ENCODE measurements around the gene EZH1.
"Not testable (repeated sequence)": the region's sequence is repeated elsewhere in the genome, so short reads cannot be mapped to it uniquely, and the experiment has no call there.

EZH1 gene

DNA sequence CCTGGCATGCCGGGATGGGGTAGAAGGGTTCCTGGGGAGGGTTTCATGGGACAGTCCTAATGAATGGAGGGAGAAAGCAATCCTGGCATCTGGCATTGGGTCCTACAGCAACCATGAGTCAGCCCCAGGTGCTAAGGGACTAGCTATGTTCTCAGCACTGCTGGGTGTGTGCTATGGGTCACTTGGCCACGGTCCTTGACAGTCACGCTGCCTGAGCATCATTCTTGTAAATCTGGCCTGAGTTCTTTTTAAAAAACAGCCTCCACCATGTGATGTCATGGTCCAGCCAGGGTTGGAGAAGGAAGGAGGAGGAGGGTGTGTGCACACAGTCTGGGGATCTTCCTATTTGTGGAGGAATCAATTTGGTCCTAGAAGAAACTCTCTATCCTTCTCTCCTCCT is 9.9 kb upstream of the EZH1 start:
- H3K4me1 Mint-ChIP-seq, result peaks cover 2% of the 10 kb centered on the region
- no peak for DNase-seq (ENCODE audit: low spot score in 2 of 2)
- no peak for ATAC-seq (ENCODE audit: low read depth)
- no peaks in the 10 kb centered on the region for H3K9me3 Mint-ChIP-seq
- no peak overlapping the region for H3K4me3 Mint-ChIP-seq
- no peaks in the 10 kb centered on the region for H3K36me3 Mint-ChIP-seq
- peaks cover 10% of the 10 kb centered on the region for H3K27me3 Mint-ChIP-seq
- H3K27ac Mint-ChIP-seq, result no peak overlapping the region

DNA sequence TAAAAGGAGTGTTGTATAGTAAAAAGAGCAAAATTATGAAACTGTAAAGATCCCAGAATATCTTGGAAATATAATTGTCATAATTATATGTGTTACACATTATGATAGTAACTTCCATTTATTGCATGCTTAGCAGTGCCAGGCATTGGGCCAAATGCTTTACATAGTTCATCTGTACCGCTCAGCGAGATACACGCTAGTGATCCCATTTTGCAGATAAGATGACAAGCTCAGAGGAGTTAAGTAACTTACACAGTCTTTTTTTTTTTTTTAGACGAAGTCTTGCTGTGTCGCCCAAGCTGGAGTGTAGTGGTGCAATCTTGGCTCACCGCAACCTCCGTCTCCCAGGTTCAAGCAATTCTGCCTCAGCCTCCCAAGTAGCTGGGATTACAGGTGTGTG is 6.8 kb upstream of the EZH1 start:
- no peak overlapping the region for H3K27ac Mint-ChIP-seq
- ATAC-seq (ENCODE audit: low read depth), result no peak
- no peaks in the 10 kb centered on the region for H3K9me3 Mint-ChIP-seq
- H3K36me3 Mint-ChIP-seq, result no peaks in the 10 kb centered on the region
- H3K27me3 Mint-ChIP-seq, result peaks cover 17% of the 10 kb centered on the region
- no peak overlapping the region for H3K4me3 Mint-ChIP-seq
- no peaks in the 10 kb centered on the region for H3K4me1 Mint-ChIP-seq
- no peak for DNase-seq (ENCODE audit: low spot score in 2 of 2)

DNA sequence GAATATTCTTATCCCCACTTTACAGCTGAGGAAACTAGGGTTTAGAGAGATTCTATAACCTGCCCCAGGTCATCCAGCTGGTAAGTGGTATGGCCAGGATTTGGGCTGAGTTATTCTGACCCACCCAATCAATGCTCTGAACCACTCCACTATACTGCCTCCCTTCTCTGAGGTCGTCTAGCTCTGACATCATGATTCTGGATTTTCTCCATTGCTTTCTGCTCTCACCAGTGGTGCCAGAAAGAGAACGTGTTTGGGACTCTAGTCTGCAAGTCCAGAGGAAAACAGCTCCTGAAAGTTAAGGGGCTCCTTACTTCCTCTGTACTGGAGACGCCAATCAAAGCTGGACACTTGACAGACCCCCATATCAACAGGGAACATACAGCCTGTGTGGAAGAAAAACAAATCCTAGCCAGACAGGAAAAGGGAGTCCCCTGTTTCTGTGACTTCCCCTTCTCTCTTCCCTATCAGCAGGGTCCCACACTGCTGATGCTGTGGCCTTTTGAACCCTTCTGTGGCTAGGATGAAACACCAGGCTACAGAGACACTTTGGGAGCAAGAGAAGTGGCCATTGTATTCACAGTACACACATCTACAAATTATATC is 6.0 kb upstream of the EZH1 start:
- ATAC-seq (ENCODE audit: low read depth), result no peak
- no peaks in the 10 kb centered on the region for H3K36me3 Mint-ChIP-seq
- no peak overlapping the region for H3K27ac Mint-ChIP-seq
- no peaks in the 10 kb centered on the region for H3K9me3 Mint-ChIP-seq
- peaks cover 14% of the 10 kb centered on the region for H3K27me3 Mint-ChIP-seq
- no peak overlapping the region for H3K4me3 Mint-ChIP-seq
- H3K4me1 Mint-ChIP-seq, result no peaks in the 10 kb centered on the region
- DNase-seq (ENCODE audit: low spot score in 2 of 2), result no peak

DNA sequence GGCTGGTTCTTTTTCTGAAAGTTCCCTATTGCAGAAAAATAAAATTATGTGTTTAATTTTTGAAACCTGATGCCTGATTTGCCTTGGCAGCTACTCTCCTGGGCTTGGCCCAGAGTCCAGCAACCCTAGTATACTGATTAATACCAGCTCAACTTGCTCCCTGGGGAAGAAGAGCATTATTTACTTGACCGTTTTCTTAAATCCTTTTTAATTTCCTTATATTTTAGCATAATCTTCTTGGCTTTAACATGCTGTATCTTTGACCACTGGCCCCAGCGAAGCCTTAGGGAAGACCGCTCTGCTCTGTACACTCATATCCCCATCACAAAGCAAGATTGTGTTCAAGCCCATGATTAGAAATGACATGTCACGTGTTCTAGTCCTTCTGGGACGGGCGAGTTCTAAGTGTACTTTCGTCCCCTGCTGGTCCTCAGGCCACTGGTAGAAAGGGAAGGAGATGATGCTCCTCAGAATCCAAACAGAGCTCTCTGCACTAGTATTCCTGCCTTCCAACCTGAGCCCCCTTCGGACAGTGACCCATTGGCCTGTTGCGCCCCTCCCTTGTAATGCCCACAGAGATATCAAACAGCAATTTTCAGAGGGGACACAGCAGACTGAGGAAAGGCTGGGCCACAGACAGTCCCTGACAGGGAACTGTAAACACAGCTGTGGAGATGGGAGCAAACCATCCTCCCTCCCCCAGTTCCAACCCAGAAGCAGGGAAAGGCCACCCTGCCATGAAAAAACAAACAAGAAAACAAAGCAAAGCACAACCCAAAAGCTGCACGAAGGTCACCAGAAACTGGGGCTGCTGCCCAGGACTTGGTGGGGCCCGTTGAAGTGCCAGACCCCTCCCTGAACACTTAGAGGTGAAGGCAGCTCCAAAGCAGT is 4.3 kb upstream of the EZH1 start:
- ATAC-seq (ENCODE audit: low read depth) (no peak), DNase-seq (ENCODE audit: low spot score in 2 of 2) (no peak)
- Mint-ChIP-seq H3K36me3 (no peaks in the 10 kb centered on the region), H3K4me1 (peaks cover 3% of the 10 kb centered on the region), H3K27me3 (peaks cover 10% of the 10 kb centered on the region), H3K4me3 (no peak overlapping the region), H3K9me3 (no peaks in the 10 kb centered on the region), H3K27ac (no peak overlapping the region)

DNA sequence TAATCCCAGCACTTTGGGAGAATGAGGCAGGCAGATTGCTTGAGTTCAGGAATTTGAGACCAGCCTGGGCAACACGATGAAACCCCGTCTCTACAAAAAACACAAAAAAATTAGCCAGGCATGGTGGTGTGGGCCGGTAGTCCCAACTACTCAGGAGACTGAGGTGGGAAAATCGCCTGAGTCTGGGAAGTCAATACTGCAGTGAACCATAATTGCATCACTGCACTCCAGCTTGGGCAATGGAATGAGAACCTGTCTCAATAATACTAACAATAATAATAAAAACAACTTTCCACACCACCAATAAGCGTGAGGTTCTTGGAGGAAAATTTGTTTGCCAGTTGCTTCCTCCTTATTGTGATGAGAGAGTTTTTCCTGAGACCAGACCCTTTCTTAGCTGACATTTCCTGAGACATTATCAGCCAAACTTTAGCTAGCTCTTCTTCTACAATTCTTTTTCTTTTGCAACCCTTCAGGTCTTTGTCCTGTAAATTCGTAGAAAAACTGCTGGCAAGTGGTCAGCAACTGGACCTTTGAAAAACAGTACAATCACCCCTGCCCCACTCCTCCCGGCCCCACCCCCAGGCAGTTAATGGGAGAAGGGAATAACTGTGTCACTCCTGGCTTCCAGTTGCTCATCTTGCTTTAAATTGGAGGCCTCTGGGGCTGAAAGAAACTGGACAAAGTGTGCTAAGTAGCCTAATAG is 3.5 kb upstream of the EZH1 start:
- Mint-ChIP-seq H3K27ac (no peak overlapping the region), H3K9me3 (no peaks in the 10 kb centered on the region), H3K4me1 (peaks cover 9% of the 10 kb centered on the region), H3K4me3 (no peak overlapping the region), H3K36me3 (no peaks in the 10 kb centered on the region), H3K27me3 (peaks cover 10% of the 10 kb centered on the region)
- DNase-seq (ENCODE audit: low spot score in 2 of 2) (no peak), ATAC-seq (ENCODE audit: low read depth) (no peak)

DNA sequence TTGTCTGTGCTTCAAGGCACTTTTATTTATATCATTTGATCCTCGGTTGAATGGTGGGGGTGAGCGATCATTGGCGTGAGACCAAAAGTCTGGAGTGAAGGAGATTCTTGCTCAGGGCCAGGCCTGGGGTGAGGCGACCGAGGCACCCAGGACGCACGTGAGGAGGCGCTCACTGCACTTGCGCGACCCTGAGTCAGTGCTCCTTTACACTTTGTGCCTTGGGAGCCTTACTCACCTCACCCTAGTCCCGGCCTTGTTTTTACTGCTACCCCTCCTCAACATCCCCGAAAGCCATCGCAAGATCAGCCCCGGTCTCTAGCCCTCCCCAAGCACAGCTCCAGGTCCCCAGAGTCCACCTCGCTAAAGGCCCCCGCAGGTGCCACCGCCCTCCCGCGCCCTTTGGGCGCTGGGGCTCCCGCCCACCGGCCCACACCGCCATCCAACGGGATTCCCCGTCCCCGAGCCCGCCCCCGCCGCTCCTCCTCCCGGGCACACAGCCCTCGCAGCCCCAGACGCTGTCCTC is 496 bp downstream of the EZH1 start:
- H3K9me3 Mint-ChIP-seq, result no peaks in the 10 kb centered on the region
- peaks cover 8% of the 10 kb centered on the region for H3K27me3 Mint-ChIP-seq
- peaks cover 13% of the 10 kb centered on the region for H3K4me1 Mint-ChIP-seq
- peak overlapping the region; percentile 93 for H3K27ac Mint-ChIP-seq
- H3K36me3 Mint-ChIP-seq, result no peaks in the 10 kb centered on the region
- DNase-seq (ENCODE audit: low spot score in 2 of 2) (no peak), ATAC-seq (ENCODE audit: low read depth) (peak; percentile 65)
- H3K4me3 Mint-ChIP-seq, result peak overlapping the region; percentile 94

DNA sequence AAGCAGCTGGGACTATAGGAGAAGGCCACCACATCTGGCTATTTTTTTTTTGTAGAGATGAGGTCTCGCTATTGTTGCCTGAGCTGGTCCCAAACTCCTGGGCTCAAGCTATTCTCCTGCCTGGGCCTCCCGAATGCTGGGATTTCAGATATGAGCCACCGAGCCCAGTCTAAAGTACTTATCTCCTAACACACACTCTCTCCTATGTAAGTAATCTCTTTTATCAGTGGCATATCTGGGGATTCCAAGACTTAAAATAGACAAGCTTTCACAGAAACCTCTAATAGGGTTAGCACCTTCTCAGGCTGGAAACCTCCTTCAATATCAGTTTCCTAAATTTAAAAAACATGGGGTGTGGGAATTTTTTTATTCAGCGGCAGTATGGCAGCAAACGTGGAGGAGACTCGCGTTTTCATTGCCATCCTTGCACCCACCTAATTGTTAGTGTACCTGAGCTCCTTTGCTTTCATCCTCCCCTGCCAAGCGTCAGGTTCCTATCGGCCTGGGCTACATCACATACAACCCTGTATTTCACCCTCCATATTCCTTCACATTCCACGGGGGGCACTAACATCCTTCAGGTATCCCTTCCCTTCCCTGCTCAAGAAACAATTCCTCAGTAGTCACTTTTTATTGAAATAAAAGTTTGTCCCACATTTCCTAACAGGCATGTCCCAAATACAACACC is 1.1 kb downstream of the EZH1 start:
- H3K27me3 Mint-ChIP-seq, result peaks cover 5% of the 10 kb centered on the region
- ATAC-seq (ENCODE audit: low read depth), result no peak
- no peaks in the 10 kb centered on the region for H3K36me3 Mint-ChIP-seq
- H3K9me3 Mint-ChIP-seq, result no peaks in the 10 kb centered on the region
- H3K27ac Mint-ChIP-seq, result peak overlapping the region; percentile 93
- H3K4me1 Mint-ChIP-seq, result peaks cover 13% of the 10 kb centered on the region
- no peak for DNase-seq (ENCODE audit: low spot score in 2 of 2)
- peak overlapping the region; percentile 94 for H3K4me3 Mint-ChIP-seq

DNA sequence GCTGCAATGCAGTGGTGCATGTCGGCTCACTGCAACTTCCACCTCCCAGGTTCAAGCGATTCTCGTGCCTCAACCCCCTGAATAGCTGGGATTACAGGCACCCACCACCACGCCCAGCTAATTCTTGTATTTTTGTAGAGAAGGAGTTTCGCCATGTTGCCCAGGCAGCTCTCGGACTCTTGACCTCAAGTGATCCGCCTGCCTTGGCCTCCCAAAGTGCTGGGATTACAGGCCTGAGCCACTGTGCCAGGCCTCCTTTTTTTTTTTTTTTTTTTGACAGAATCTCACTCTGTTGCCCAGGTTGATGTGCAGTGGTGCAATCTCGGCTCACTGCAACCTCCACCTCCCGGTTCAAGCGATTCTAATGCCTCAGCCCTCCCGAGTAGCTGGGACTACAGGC is 1.9 kb downstream of the EZH1 start:
- H3K27ac Mint-ChIP-seq; ATAC-seq (ENCODE audit: low read depth); H3K9me3 Mint-ChIP-seq; H3K27me3 Mint-ChIP-seq; DNase-seq (ENCODE audit: low spot score in 2 of 2); H3K36me3 Mint-ChIP-seq: not testable (repeated sequence)
- Mint-ChIP-seq H3K4me1 (peaks cover 13% of the 10 kb centered on the region), H3K4me3 (peak overlapping the region; percentile 40)

DNA sequence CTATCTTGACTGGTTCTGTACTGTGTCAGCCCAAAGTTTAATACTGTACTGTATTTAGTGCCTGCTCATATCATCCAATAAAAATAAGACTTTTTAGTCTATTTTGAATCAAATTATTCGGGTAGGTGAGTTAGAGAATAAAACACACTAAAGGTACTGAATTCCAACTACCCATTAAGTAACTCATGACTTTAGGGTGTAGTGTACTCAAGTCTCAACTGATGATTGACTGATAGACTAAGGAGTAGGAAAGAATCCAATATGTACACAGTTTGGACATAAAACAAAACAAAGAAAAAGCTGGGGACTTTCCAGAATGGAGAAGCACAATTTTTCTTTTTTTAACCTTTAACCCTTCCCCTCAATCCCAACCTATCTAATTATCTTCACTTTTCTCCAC is 4.1 kb downstream of the EZH1 start:
- no peaks in the 10 kb centered on the region for H3K27me3 Mint-ChIP-seq

DNA sequence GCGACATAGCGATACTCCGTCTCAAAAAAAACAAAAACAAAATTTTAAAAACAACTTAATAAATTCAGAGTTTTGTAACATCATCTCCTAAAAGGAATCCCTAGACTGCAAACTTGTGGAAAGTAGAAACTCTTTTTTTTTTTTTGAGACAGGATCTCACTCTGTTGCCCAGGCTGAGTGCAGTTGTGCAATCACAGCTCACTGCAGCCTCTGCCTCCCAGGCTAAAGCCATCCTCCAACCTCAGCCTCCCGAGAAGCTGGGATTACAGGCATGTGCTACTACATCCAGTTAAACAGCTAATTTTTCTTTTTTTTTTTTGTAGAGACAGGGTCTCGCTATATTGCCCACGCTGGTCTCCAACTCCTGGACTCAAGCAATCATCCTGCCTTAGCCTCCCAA is 19.7 kb downstream of the EZH1 start:
- Mint-ChIP-seq H3K27ac (no peak overlapping the region), H3K4me1 (no peaks in the 10 kb centered on the region), H3K36me3 (peaks cover 24% of the 10 kb centered on the region), H3K27me3 (no peaks in the 10 kb centered on the region), H3K4me3 (no peak overlapping the region), H3K9me3 (no peaks in the 10 kb centered on the region)
- no peak for ATAC-seq (ENCODE audit: low read depth)
- no peak for DNase-seq (ENCODE audit: low spot score in 2 of 2)

More for the DNA sequence above, 4.1 kb downstream of the EZH1 start:
- Mint-ChIP-seq H3K4me3 (no peak overlapping the region), H3K9me3 (no peaks in the 10 kb centered on the region), H3K36me3 (no peaks in the 10 kb centered on the region), H3K4me1 (peaks cover 18% of the 10 kb centered on the region), H3K27ac (no peak overlapping the region)
- ATAC-seq (ENCODE audit: low read depth) (no peak), DNase-seq (ENCODE audit: low spot score in 2 of 2) (no peak)

DNA sequence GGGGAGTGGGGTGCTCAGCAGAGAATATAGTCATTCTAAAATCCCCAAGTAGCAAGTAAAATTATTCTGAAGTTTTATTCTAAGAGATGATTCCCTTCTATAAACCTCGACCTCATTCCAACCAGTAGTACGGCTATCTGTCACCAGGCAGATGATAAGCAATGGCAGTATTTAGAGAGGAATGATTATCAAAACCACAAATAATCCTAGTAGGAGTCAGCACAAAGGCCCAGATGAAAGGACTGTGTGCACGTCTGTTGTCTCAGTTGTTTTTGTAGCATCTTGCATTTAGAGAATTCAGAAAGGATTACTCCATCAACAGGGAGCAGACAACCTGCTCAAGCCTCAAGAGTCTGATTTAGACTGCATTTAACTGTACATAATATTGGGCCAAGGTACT is 21.2 kb downstream of the EZH1 start:
- DNase-seq (ENCODE audit: low spot score in 2 of 2) (no peak), ATAC-seq (ENCODE audit: low read depth) (no peak)
- Mint-ChIP-seq H3K4me1 (no peaks in the 10 kb centered on the region), H3K4me3 (no peak overlapping the region), H3K27ac (no peak overlapping the region), H3K36me3 (peaks cover 26% of the 10 kb centered on the region), H3K27me3 (no peaks in the 10 kb centered on the region), H3K9me3 (no peaks in the 10 kb centered on the region)

DNA sequence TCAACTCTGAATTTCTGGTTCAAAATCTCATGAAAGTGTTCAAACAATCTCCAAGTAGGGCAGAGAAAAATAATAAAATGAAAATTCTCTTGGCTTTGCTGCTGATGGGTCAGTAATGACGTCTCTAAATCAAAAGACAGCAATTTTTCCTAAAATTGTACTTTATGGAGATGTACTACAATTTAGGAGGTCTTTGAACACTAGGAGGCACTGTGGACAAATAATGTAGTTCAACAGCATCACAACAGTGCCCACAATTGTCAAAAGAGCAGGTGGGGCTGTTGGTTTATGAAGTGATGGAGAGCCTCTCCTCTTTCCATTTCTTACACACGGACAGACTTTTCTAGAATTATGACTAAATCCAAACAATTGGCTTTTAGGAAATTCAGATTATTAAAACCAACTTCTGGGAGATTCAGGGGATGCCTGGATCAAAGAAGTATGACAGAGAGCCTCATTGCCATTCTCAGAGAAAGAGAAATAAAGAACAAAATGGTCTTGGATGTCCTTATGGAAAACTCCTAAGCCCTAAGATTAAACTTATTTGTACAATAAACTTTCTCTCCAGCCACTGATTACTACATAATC is 23.8 kb downstream of the EZH1 start:
- peaks cover 39% of the 10 kb centered on the region for H3K36me3 Mint-ChIP-seq
- H3K4me1 Mint-ChIP-seq, result no peaks in the 10 kb centered on the region
- peak in 1 of 2 donors; percentile 59 for DNase-seq (ENCODE audit: low spot score in 2 of 2)
- no peaks in the 10 kb centered on the region for H3K27me3 Mint-ChIP-seq
- peak; percentile 92 for ATAC-seq (ENCODE audit: low read depth)
- no peak overlapping the region for H3K4me3 Mint-ChIP-seq
- H3K9me3 Mint-ChIP-seq, result no peaks in the 10 kb centered on the region
- no peak overlapping the region for H3K27ac Mint-ChIP-seq

DNA sequence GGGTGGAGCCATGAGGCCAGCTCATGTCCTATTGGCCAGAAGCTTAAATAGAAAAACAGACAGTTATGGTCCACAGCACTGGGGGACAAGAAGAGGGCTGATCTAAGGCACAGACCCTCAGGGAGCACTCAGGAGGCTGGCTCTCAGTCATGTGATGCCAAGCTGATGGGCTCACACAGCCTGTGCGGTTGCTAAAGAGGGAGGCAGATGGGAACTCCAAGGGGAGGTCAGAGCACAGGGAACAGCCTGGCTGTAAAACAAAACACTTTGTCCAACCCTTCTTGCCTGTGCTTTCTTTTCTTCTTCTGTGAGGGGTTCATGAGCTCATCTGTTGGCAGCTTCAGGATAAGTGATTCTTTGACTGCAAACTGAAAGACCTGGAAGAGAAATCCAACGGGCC is 35.3 kb downstream of the EZH1 start:
- Mint-ChIP-seq H3K27me3 (no peaks in the 10 kb centered on the region), H3K27ac (no peak overlapping the region), H3K9me3 (no peaks in the 10 kb centered on the region), H3K36me3 (peaks cover 35% of the 10 kb centered on the region), H3K4me3 (no peak overlapping the region), H3K4me1 (peaks cover 20% of the 10 kb centered on the region)
- ATAC-seq (ENCODE audit: low read depth), result no peak
- DNase-seq (ENCODE audit: low spot score in 2 of 2), result no peak
